Measurements from ENCODE around the gene XRCC1.
"Not testable (repeated sequence)": the region's sequence is repeated elsewhere in the genome, so short reads cannot be mapped to it uniquely, and the experiment has no call there.

Gene XRCC1

DNA sequence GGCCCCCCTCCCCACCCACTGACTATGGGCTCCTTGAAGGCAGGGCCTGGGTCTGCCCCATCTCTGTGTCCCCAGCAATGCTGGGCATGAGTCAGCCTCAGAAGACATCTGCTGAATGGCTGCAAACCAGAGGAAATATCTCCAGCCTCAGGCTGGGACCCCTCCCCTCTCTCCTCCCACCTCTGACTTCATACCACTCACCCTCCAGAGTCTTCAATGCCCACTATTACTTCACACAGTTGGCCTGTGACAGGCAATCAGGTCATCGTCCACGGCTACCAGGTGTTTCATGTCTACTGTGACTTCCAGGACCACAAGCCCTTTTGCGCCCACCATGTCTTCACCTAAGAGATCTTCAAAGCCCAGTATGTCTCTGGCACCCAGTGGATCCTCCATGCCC, 36.5 kb upstream of the XRCC1 start, which contains the start of gene SRRM5:
Gene SRRM5, plus strand, starts transcription at position 301 of the 400 bp plus-strand sequence. Its CDS starts 34 bp downstream, at position 335.
- Histone ChIP-seq H3K4me3 (ENCODE audit: low read length) (no peak within 1 kb of the TSS), H3K9me3 (ENCODE audit: control insufficient read depth, low read length) (no peaks in the 10 kb centered on the region), H3K36me3 (ENCODE audit: control insufficient read depth, insufficient read depth, low read length) (no peaks in the 10 kb centered on the region), H3K4me1 (ENCODE audit: control insufficient read depth, insufficient read depth, low read length) (no peaks in the 10 kb centered on the region), H3K9ac (ENCODE audit: low read length) (no peak within 1 kb of the TSS), H3K27me3 (ENCODE audit: control insufficient read depth, insufficient read depth, low read length) (no peaks in the 10 kb centered on the region)

DNA sequence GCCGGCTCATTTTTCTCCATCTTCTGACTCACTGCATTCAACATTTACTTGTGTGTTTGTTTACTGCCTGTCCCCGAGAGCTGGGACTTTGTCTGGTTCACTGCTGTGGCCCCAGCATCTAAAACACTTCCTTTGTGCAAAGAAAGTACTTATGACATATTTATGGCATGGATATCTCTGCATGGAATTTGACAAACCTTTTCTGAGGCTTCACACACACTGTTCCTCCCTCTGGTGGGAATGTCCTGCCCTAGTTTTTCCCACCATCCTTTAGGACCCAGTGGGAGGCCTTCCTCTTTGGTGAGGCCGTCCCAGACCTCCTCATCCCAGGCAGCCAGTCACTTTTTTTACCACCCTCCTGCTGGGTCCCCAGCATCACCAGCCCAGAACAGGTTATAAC, 35.2 kb upstream of the XRCC1 start:
- Histone ChIP-seq H3K9ac (ENCODE audit: low read length) (no peak overlapping the region), H3K36me3 (ENCODE audit: control insufficient read depth, insufficient read depth, low read length) (no peaks in the 10 kb centered on the region), H3K4me3 (ENCODE audit: low read length) (no peak overlapping the region), H3K27me3 (ENCODE audit: control insufficient read depth, insufficient read depth, low read length) (no peaks in the 10 kb centered on the region), H3K4me1 (ENCODE audit: control insufficient read depth, insufficient read depth, low read length) (no peaks in the 10 kb centered on the region), H3K9me3 (ENCODE audit: control insufficient read depth, low read length) (no peaks in the 10 kb centered on the region)

DNA sequence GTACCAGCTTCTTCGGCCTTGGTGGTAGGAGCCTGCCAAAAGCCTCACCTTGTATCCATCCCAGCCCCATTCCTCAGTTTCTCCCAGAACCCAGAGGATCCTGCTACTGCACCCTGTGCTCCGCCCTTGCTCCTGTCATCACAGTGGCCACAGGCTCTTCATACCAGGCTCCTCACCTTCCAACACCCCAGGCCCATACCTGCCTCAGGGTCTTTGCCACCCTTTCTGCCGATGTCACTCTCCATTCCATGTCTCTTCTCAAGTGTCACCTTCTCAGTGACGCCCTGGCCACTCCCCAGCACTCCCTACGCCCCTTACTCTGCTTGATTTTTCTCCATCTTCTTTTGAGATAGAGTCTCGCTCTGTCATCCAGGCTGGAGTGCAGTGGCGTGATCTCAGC, 34.5 kb upstream of the XRCC1 start:
- H3K36me3 ChIP-seq (ENCODE audit: control insufficient read depth, insufficient read depth, low read length), result no peaks in the 10 kb centered on the region
- no peaks in the 10 kb centered on the region for H3K4me1 ChIP-seq (ENCODE audit: control insufficient read depth, insufficient read depth, low read length)

DNA sequence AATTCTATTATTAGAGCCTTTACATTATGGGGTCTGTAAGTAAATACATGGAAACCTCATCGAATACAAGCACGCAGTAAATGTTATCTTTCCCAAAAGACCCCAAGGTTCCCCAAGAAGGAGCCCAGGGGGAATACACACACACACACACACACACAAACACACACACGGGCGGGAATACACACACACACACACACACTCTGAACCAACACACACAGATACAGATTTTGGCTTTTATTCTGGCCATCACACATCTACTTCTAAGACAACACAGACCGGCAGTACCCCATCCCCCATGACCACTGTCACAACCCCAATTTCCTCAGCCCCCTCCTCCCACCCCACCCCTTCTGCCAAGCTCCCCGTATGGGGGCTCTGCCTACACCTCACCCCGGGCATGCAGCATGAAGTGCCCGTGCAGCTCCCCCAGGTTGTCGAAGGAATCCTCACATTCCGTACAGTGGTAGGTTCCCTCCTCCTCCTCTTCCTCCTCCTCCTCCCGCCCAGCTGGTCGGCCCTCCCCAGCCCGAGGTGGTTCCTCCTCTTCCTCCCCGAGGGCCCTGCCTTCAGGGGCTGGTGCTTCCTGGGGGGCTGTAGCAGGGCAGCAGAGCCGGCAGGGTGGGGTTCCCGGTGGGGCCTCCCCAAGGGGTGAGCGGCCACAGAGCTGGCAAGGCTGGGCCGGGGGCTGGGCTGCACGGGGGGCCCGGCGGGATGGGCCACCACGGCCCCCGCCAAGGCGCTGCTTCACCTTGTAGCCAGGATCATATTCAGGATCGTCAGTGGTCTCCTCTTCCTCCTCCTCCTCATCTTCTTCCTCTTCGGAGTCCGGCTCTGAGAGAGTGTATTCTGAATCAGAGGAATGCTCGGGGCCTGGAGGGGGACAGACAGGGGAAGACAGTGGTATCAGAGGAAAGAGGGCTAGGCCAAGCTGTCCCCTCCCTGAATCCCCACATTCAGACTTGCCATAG, 32.2 kb upstream of the XRCC1 start:
- Histone ChIP-seq H3K36me3 (ENCODE audit: control insufficient read depth, insufficient read depth, low read length) (no peaks in the 10 kb centered on the region), H3K4me1 (ENCODE audit: control insufficient read depth, insufficient read depth, low read length) (no peaks in the 10 kb centered on the region), H3K9me3 (ENCODE audit: control insufficient read depth, low read length) (no peaks in the 10 kb centered on the region), H3K4me3 (ENCODE audit: low read length) (no peak overlapping the region), H3K9ac (ENCODE audit: low read length) (no peak overlapping the region), H3K27me3 (ENCODE audit: control insufficient read depth, insufficient read depth, low read length) (no peaks in the 10 kb centered on the region)

More for the DNA sequence above, 34.5 kb upstream of the XRCC1 start:
- Histone ChIP-seq H3K27me3 (ENCODE audit: control insufficient read depth, insufficient read depth, low read length) (no peaks in the 10 kb centered on the region), H3K4me3 (ENCODE audit: low read length) (no peak overlapping the region), H3K9ac (ENCODE audit: low read length) (no peak overlapping the region), H3K9me3 (ENCODE audit: control insufficient read depth, low read length) (no peaks in the 10 kb centered on the region)

DNA sequence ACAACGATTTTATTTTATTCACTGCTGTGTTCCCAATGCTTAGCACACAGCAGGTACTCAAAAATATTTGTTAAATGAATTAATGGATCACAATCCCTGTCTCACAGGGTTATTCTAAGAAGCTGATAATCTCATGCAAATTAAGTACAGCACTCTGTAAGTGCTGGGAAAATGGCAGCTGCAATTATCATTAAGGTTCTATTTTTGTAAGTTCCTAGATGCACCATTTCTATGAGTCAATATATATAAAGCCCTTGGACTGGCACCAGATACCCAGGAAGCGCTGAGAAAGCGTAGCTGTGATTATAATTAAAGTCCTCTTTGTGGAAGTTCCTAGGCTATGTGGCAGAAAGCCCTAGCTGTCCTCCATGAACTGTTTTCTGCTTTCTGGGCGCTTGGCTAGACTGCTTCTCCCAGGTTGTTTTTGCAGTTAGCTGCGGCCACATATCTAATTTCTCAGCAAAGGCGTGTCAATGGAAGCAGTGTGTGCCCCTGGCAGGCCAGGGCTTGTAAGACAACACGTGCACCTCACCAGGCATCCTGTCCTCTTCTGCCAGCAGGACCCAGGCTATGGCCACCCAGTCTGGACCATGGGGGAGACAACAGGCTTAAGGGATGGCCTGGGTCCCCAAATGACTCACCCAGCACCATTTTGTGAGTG, 31.4 kb upstream of the XRCC1 start:
- H3K4me3 ChIP-seq (ENCODE audit: low read length), result no peak overlapping the region
- H3K4me1 ChIP-seq (ENCODE audit: control insufficient read depth, insufficient read depth, low read length), result no peaks in the 10 kb centered on the region
- no peak overlapping the region for H3K9ac ChIP-seq (ENCODE audit: low read length)
- no peaks in the 10 kb centered on the region for H3K36me3 ChIP-seq (ENCODE audit: control insufficient read depth, insufficient read depth, low read length)
- no peaks in the 10 kb centered on the region for H3K9me3 ChIP-seq (ENCODE audit: control insufficient read depth, low read length)
- H3K27me3 ChIP-seq (ENCODE audit: control insufficient read depth, insufficient read depth, low read length), result no peaks in the 10 kb centered on the region

DNA sequence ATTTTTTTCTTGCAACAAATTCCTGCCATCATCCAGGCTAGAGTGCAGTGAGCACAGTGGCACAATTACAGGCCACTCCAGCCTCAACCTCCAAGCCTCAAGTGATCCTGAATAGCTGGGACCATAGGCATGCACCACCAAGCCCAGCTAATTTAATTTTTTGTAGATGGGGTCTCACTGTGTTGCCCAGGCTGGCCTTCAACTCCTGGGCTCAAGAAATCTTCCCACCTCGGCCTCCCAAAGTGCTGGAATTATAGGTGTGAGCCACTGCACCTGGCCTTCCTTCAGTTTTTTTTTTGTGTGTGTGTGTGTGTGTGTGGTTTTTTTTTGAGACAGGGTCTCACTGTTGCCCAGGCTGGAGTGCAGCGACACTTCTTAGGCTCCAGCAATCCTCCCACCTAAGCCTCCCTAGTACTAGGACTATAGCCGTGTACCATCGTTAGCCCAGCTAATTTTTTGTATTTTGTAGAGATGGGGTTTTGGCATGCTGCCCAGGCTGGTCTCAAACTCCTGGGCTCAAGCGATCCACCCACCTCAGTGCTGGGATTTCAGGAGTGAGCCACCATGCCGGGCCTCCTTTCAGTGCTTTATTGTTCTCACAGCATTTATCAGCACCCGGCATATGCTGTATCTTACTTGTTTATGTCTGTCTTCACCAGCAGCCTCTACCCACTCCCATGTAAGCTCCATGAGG, 30.7 kb upstream of the XRCC1 start:
- no peaks in the 10 kb centered on the region for H3K9me3 ChIP-seq (ENCODE audit: control insufficient read depth, low read length)

DNA sequence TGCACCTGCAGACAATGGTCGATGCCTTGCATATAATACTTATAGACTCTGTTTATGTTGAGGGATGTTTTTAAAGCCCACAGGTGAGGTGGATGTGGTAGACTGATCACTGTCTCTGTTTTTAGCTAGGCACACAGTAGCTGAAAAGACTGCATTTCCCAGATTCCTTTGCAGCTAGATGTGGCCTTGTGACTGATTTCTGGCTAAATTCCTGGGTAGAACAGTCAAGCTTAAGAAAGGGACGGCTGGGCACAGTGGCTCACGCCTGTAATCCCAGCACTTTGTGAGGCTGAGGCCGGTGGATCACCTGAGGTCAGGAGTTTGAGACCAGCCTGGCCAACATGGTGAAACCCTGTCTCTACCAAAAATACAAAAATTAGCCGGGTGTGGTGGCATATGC, 25.0 kb upstream of the XRCC1 start:
- H3K4me3 ChIP-seq (ENCODE audit: low read length); H3K9ac ChIP-seq (ENCODE audit: low read length); H3K9me3 ChIP-seq (ENCODE audit: control insufficient read depth, low read length); H3K27me3 ChIP-seq (ENCODE audit: control insufficient read depth, insufficient read depth, low read length); H3K36me3 ChIP-seq (ENCODE audit: control insufficient read depth, insufficient read depth, low read length): not testable (repeated sequence)
- H3K4me1 ChIP-seq (ENCODE audit: control insufficient read depth, insufficient read depth, low read length), result peaks cover 12% of the 10 kb centered on the region

More for the DNA sequence above, 30.7 kb upstream of the XRCC1 start:
- Histone ChIP-seq H3K9ac (ENCODE audit: low read length) (no peak overlapping the region), H3K27me3 (ENCODE audit: control insufficient read depth, insufficient read depth, low read length) (no peaks in the 10 kb centered on the region), H3K4me3 (ENCODE audit: low read length) (no peak overlapping the region), H3K36me3 (ENCODE audit: control insufficient read depth, insufficient read depth, low read length) (no peaks in the 10 kb centered on the region), H3K4me1 (ENCODE audit: control insufficient read depth, insufficient read depth, low read length) (no peaks in the 10 kb centered on the region)

DNA sequence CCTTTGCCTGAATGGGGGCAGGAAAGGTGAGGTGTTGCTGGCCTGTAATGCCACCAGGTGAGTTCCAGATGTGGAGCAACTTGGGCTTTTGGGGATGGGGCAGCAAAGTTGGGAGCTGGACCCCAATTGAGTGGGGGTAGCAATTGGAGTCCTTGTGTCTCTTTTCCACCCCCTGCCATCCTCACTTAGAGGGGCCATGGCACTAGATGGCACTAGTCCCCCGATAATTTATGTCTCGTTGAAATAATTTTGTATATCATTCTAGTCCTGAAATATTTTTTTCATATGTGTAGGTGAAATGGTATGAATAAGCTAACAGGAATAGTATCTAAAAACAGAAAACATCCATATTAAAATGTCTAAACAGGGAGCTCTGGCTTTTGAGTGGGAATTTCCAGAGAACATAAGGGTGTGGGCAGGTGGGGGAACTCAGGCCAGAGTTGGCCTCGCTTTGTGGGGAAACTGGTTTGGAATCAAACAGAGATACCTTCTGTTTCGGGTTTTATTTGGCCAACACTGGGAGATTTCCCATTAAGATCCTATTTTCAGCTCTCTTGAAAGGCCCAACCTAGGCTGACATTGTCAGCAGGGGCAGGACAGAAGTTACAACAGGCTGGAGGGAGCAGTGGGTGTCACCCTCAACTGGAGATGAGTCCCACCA, 24.4 kb upstream of the XRCC1 start:
- Histone ChIP-seq H3K4me1 (ENCODE audit: control insufficient read depth, insufficient read depth, low read length) (peaks cover 13% of the 10 kb centered on the region), H3K27me3 (ENCODE audit: control insufficient read depth, insufficient read depth, low read length) (no peaks in the 10 kb centered on the region)

DNA sequence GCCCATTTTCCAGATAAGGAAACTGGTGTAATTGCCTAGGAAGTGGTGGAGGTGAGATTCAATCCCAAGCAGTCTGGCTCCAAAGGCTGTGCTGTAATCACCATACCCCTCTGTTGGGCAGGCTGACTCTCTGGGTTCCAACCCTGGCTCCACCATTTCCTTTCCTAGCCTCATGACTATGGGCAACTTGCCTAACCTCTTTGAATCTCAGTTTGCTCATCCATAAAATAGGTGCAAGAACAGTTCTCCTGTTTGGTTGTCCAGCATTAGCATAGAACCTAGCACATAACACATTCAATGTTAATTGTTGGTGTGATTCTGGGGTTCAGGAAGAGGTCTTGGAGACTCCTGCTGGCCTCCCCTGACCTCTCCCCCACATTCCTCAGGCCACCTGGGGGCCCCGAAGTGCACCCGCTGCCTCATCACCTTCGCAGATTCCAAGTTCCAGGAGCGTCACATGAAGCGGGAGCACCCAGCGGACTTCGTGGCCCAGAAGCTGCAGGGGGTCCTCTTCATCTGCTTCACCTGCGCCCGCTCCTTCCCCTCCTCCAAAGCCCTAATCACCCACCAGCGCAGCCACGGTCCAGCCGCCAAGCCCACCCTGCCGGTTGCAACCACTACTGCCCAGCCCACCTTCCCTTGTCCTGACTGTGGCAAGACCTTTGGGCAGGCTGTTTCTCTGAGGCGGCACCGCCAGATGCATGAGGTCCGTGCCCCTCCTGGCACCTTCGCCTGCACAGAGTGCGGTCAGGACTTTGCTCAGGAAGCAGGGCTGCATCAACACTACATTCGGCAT, 23.3 kb upstream of the XRCC1 start:
- Histone ChIP-seq H3K36me3 (ENCODE audit: control insufficient read depth, insufficient read depth, low read length) (no peaks in the 10 kb centered on the region), H3K9ac (ENCODE audit: low read length) (no peak overlapping the region), H3K4me1 (ENCODE audit: control insufficient read depth, insufficient read depth, low read length) (peaks cover 22% of the 10 kb centered on the region), H3K9me3 (ENCODE audit: control insufficient read depth, low read length) (no peaks in the 10 kb centered on the region), H3K4me3 (ENCODE audit: low read length) (no peak overlapping the region), H3K27me3 (ENCODE audit: control insufficient read depth, insufficient read depth, low read length) (no peaks in the 10 kb centered on the region)

More for the DNA sequence above, 24.4 kb upstream of the XRCC1 start:
- no peak overlapping the region for H3K4me3 ChIP-seq (ENCODE audit: low read length)
- no peaks in the 10 kb centered on the region for H3K36me3 ChIP-seq (ENCODE audit: control insufficient read depth, insufficient read depth, low read length)
- no peak overlapping the region for H3K9ac ChIP-seq (ENCODE audit: low read length)
- no peaks in the 10 kb centered on the region for H3K9me3 ChIP-seq (ENCODE audit: control insufficient read depth, low read length)

DNA sequence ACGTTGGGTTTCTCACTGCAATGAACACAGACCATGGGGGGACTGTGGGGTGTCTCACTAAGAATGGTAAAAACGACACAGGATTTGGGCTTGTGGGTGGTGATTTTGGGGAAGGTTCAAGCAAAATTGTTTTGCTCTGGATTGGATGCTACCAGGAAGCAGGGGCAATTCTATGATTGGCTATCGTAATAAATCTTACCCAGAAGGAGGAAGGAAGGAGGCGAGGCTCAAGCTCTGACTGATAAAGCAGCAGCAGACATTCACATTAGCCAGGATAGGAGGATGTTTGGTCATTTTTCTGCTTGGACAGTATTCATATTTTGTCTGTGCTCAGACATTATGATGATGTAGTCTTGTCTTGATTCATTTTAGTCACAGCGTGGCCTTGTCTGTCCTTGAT, 22.5 kb upstream of the XRCC1 start:
- H3K4me1 ChIP-seq (ENCODE audit: control insufficient read depth, insufficient read depth, low read length), result peaks cover 22% of the 10 kb centered on the region
- no peaks in the 10 kb centered on the region for H3K9me3 ChIP-seq (ENCODE audit: control insufficient read depth, low read length)
- no peaks in the 10 kb centered on the region for H3K27me3 ChIP-seq (ENCODE audit: control insufficient read depth, insufficient read depth, low read length)
- H3K4me3 ChIP-seq (ENCODE audit: low read length), result no peak overlapping the region
- no peak overlapping the region for H3K9ac ChIP-seq (ENCODE audit: low read length)
- H3K36me3 ChIP-seq (ENCODE audit: control insufficient read depth, insufficient read depth, low read length), result no peaks in the 10 kb centered on the region

DNA sequence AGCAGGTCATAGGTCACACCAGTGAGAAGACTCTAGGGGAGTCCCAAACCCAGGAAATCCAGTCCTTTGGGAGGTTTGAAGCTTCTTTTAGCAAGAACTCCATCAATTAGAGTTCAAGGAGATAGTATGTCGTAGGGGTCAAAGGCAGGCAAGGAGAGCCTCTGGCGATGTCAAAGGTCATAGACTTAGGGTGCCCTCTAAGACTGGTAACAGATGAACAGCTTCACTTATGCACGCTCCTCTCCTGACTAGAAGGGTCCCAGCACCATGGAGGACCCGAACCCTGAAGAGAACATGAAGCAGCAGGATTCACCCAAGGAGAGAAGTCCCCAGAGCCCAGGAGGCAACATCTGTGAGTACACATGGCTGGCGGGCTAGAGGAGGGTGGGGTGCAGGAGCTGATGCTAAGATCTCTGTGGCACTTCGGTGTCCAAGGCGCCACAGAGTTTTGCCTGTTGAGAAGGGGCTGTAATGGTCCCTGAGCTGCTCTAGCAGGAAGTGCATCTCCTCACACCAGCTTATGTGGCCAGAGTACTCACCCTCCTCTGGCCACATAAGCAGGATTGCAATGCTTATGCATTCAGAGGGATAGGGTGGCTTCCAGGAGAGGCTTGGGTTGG, 21.6 kb upstream of the XRCC1 start:
- Histone ChIP-seq H3K27me3 (ENCODE audit: control insufficient read depth, insufficient read depth, low read length) (no peaks in the 10 kb centered on the region), H3K4me3 (ENCODE audit: low read length) (peak overlapping the region; percentile 70), H3K9me3 (ENCODE audit: control insufficient read depth, low read length) (no peaks in the 10 kb centered on the region), H3K36me3 (ENCODE audit: control insufficient read depth, insufficient read depth, low read length) (no peaks in the 10 kb centered on the region), H3K9ac (ENCODE audit: low read length) (peak overlapping the region; percentile 89), H3K4me1 (ENCODE audit: control insufficient read depth, insufficient read depth, low read length) (peaks cover 22% of the 10 kb centered on the region)

Measured in mucosa of stomach (tissue), 1 donor.